SK-N-SH (cell line): Measurements from ENCODE around the gene TMA7.

Experiments
- CHD2 ChIP-seq: fragments of 150-350 bp; IDR thresholded peaks from 2 replicates; pipeline ENCODE4 v1.6.1; 2018; ENCODE audit warnings: low read length; ENCODE audit not compliant: partially characterized antibody
- CTCF ChIP-seq: fragments of 200-600 bp; sonication (generic); IDR thresholded peaks from 2 replicates; pipeline ENCODE4 v1.6.1; 2017; ENCODE audit warnings: antibody characterized with exemption, mild to moderate bottlenecking, moderate library complexity
- EP300 ChIP-seq, 2 experiments: IDR thresholded peaks; 2 replicates each; pipeline versions ENCODE4 v1.4.0 to v1.6.1; 2012; ENCODE audit warnings: borderline replicate concordance in 1 of 2, low read depth in 1 of 2, low read length in 1 of 2
- GATA2 ChIP-seq: sonication (generic); formaldehyde crosslinking; IDR thresholded peaks from 2 replicates; pipeline ENCODE4 v1.5.0; 2020; ENCODE audit warnings: mild to moderate bottlenecking, missing genetic modification reagents
- RAD21 ChIP-seq: IDR thresholded peaks from 2 replicates; pipeline ENCODE4 v1.6.1; 2012; ENCODE audit warnings: mild to moderate bottlenecking, low read length
- SMC3 ChIP-seq: IDR thresholded peaks from 2 replicates; pipeline ENCODE4 v1.6.1; 2012; ENCODE audit warnings: low read depth, low read length, improper control_type of control experiment
- TAF1 ChIP-seq: IDR thresholded peaks from 2 replicates; pipeline ENCODE4 v1.6.1; 2012; ENCODE audit warnings: low read depth, mild to moderate bottlenecking, low read length, moderate library complexity, borderline replicate concordance
- YY1 ChIP-seq: IDR thresholded peaks from 2 replicates; pipeline ENCODE4 v1.4.0; 2012; ENCODE audit warnings: low read depth, mild to moderate bottlenecking
- TF ChIP-seq, protein P1 (sequence below): IDR thresholded peaks from 2 replicates; pipeline ENCODE4 v1.4.0; 2012; ENCODE audit warnings: low read depth
- TF ChIP-seq, protein P2 (sequence below): fragments of 150-350 bp; IDR thresholded peaks from 2 replicates; pipeline ENCODE4 v1.6.1; 2017; ENCODE audit warnings: antibody characterized with exemption, low read length, low read depth, borderline replicate concordance

DNA sequence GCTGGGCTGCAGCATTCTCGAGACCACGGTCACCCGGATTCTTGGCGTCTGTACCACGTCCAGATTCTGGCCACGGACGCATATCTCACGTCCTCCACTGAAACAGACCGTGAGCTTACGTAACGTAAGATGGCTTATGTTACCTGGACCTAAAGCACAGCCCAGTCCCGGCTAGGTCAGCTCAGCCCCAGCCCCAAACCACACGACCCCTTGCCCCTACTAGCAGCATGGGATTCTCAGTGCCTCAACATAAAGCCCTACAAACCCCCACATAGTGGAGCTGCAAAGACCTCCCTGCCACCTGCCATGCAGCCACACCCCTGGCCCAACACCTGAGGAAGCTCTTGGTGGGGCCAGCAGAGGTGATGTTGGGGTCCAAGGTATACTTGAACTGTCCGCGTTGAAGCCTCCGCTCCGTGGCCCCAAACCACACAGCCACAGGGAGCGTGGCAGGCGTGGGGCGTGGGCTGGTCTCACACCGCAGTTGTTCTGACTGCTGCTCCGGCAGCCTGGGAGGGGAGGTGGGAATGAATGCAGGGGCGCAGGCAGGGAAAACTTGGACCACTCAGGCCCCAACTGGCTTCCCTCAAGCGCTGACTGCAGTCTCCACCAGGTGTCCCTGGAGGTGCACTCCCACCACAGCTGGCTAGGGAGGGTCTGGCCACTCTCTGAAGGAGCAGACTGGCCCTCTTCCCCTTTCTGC lies 24.7 kb upstream of the TMA7 start:
- TF ChIP-seq YY1 = no peak
- no peak for TF ChIP-seq RAD21
- TF ChIP-seq CTCF = no peak
- TF ChIP-seq, protein P1, sequence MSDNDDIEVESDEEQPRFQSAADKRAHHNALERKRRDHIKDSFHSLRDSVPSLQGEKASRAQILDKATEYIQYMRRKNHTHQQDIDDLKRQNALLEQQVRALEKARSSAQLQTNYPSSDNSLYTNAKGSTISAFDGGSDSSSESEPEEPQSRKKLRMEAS = no peak
- no peak for TF ChIP-seq GATA2
- TF ChIP-seq SMC3 = no peak
- no peak for TF ChIP-seq CHD2
- TF ChIP-seq EP300 (IDR thresholded peaks at IDR 0.05; ENCODE audit: borderline replicate concordance in 1 of 2, low read depth in 1 of 2, low read length in 1 of 2) = no peak
- no peak for TF ChIP-seq TAF1
- TF ChIP-seq, protein P2, sequence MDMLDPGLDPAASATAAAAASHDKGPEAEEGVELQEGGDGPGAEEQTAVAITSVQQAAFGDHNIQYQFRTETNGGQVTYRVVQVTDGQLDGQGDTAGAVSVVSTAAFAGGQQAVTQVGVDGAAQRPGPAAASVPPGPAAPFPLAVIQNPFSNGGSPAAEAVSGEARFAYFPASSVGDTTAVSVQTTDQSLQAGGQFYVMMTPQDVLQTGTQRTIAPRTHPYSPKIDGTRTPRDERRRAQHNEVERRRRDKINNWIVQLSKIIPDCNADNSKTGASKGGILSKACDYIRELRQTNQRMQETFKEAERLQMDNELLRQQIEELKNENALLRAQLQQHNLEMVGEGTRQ = no peak
